Bronchial epithelial cell (primary cell): ENCODE data around the gene PRRT1. TPM values are rescaled to one million over a fixed set of nuclear protein-coding genes. Genes with fewer than 3 reads are reported as not detected.

Experiments used
- DNase-seq: peaks from one replicate; pipeline ENCODE4 v3.0.0-alpha.2; 2010; ENCODE audit warnings: low read depth
- FAIRE-seq: peaks from 2 replicates; lab custom pipeline; 2011; peaks lifted over from hg19 to GRCh38; lab: Jason Lieb, UNC
- H3K27me3 ChIP-seq: 2 replicates; pipeline ENCODE4 v1.5.1; 2011; ENCODE audit warnings: low read length; ENCODE audit not compliant: control insufficient read depth, insufficient read depth
- H3K36me3 ChIP-seq: 2 replicates; pipeline ENCODE4 v1.5.1; 2011; ENCODE audit warnings: low read length; ENCODE audit not compliant: control insufficient read depth, insufficient read depth
- H3K4me3 ChIP-seq: 2 replicates; pipeline ENCODE4 v1.5.1; 2011; ENCODE audit warnings: mild to moderate bottlenecking, low read depth, low read length, control low read depth
- total RNA-seq: library from RNA; depleted of rRNA; stranded (reverse); fragments of >200 nt; gene quantifications from 2 replicates; pipeline ENCODE4 v1.2.1, GENCODE V29; 2014
- TF ChIP-seq, protein P1 (sequence below): IDR thresholded peaks from 2 replicates; pipeline ENCODE4 v1.5.1; 2011; ENCODE audit warnings: mild to moderate bottlenecking, moderate library complexity, low read length, control low read depth, inconsistent platforms; ENCODE audit not compliant: insufficient read depth, severe bottlenecking

PRRT1 gene
- total RNA-seq, 1 donor from 2014 or later: not detected

DNA sequence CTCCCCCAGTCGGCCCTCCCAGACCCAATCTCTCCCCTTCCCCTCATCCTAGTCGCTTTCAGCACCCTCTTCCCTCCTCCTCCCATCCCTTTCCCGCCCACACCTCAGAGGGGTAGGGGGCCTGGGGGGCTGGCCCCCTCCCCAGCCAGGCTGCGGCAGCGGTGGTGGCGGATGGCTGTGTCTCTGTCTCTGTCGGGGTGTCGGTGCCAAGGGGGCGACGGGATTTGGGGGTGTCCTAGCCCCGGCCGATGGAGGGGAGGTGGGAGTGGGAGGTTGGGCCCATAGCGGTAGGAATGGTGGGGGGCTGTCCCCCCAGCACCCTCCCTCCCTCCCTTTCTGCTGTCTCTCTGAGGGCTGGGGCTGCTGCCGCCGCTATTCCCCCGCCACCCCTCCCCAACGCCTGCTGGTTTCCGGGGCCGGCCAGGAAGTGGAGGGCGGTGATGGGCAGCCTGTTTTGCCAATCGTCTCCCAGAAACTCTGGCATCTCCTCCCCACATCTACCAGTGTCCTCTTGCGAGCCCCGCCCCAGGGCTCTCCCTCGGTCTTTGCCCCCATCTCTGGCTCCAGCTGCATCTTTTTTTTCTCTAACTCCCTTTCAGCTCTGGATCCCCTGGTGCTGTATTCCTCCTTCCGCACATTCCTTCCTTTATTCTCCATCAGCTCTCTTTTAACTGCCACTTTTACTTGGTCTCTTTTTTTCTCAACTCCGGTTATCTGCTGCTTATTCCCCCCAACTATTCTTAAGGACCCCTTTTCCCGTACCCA lies 24.2 kb upstream of the PRRT1 start, which contains the start of gene AGPAT1:
AGPAT1 (minus strand) TSS at position 374 of the 765 bp plus-strand sequence. CDS start 4,588 bp downstream, outside the sequence.
- DNase-seq (peak; percentile 89), FAIRE-seq (no peak)
- TF ChIP-seq, protein P1, sequence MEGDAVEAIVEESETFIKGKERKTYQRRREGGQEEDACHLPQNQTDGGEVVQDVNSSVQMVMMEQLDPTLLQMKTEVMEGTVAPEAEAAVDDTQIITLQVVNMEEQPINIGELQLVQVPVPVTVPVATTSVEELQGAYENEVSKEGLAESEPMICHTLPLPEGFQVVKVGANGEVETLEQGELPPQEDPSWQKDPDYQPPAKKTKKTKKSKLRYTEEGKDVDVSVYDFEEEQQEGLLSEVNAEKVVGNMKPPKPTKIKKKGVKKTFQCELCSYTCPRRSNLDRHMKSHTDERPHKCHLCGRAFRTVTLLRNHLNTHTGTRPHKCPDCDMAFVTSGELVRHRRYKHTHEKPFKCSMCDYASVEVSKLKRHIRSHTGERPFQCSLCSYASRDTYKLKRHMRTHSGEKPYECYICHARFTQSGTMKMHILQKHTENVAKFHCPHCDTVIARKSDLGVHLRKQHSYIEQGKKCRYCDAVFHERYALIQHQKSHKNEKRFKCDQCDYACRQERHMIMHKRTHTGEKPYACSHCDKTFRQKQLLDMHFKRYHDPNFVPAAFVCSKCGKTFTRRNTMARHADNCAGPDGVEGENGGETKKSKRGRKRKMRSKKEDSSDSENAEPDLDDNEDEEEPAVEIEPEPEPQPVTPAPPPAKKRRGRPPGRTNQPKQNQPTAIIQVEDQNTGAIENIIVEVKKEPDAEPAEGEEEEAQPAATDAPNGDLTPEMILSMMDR: no peak
- peak within 1 kb of the TSS; percentile 73 for H3K4me3 ChIP-seq
- peaks cover 3% of the 10 kb centered on the region for H3K36me3 ChIP-seq
- H3K27me3 ChIP-seq: no peaks in the 10 kb centered on the region

DNA sequence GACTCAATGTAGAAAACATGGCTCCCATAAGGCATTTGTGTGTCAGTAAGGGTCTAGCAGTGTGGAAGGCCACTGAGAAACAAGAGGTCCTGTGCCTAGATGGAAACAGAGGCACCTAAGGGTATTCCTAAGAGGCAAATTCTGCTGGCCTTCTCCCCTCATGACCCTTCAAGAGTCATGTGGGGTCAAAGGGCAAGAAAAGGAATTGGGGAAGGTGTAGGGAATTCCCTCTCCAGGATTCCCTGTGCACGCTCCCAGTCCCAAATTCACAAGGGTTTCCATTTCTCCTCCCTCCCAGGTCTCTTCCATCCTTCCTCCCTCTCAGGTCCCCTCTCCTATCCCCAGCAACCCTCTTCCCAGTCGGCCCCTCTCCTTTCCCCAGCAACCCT lies 23.6 kb upstream of the PRRT1 start:
- TF ChIP-seq, protein P1: no peak
- FAIRE-seq: no peak
- DNase-seq: no peak
- Histone ChIP-seq H3K4me3 (peak overlapping the region; percentile 73), H3K36me3 (peaks cover 8% of the 10 kb centered on the region), H3K27me3 (no peaks in the 10 kb centered on the region)

DNA sequence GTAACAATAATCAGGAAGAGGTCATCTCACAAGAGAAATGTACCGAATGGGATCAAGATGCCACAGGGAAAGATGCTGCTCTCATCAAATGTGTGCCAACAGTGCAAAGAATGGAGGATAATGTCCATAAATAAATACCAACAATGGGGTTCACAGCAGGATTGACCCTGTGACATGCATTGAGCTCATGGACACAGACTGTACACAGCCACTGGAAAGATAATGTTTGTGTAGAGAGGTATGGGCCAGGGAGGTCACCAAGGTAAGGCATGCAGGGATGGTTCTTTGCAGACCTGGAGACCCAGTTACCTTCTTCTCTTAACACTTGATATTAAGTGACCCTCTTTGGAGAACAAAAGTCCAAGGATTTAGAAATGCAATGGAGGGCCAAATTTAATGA lies 22.7 kb upstream of the PRRT1 start:
- DNase-seq (no peak), FAIRE-seq (no peak)
- Histone ChIP-seq H3K36me3 (peaks cover 13% of the 10 kb centered on the region), H3K27me3 (no peaks in the 10 kb centered on the region), H3K4me3 (no peak overlapping the region)
- TF ChIP-seq, protein P1: no peak

DNA sequence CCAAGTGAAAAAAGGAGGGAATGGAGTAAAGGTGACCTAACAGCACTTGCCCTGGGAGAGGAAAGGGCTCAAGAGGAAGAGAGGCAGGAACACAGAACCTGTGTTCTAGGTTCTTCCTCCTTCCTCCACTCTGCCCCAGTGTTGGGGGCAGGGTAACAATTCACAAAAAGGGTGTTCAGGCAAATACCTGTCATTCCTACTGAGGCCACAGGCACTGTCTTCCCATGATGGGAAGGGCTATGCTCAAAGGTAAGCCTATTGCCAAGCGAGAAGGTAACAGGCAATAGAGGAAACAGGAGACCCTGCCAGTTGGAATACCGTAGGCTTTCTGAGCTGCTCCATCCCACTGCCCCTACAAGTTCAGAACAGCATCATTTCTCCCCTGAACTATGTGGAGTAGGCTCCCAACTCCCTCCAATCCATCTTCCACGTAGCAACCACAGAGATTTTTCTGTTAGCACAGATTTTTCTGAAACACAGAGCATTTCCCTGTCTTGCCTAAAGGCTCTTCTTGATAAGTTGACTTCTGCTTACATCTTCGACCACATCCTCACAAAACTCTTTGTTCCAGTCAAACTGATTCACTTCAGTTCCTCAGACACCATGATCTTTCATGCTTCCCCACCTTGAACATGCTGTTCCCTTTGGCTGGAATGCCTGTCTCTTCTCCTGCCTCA lies 21.4 kb upstream of the PRRT1 start:
- TF ChIP-seq, protein P1: no peak
- DNase-seq (no peak), FAIRE-seq (no peak)
- no peak overlapping the region for H3K4me3 ChIP-seq
- no peaks in the 10 kb centered on the region for H3K27me3 ChIP-seq
- peaks cover 13% of the 10 kb centered on the region for H3K36me3 ChIP-seq

DNA sequence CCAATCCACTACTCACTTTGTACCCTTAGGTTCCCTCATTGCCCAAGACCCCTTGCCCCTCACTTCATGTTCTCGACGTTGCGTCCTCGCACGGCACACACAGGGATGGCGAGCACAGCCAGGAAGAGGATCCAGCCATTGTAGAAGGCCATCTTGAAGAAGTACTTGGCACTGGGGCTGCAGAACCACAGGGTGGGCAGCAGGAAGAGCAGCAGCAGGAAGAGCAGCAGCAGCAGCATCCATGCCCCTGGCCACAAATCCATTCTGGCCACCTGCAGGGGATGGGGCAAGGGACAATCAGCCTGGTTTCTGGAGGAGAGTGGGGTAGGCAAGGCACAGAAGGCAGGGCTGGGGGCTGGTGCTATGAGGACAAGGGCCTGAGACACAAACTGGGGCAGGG lies 19.5 kb upstream of the PRRT1 start:
- DNase-seq: no peak
- no peaks in the 10 kb centered on the region for H3K27me3 ChIP-seq
- peaks cover 15% of the 10 kb centered on the region for H3K36me3 ChIP-seq
- H3K4me3 ChIP-seq: no peak overlapping the region
- TF ChIP-seq, protein P1: no peak
- no peak for FAIRE-seq
